GM18909 (cell line): ENCODE data around the gene MYOZ2.

Source experiments
- ATAC-seq: cut with Tn5 transposase; IDR thresholded peaks from one replicate; pipeline ENCODE4 v1.9.1; 2021; ENCODE audit warnings: mild to moderate bottlenecking; ENCODE audit not compliant: unreplicated experiment, poor library complexity

MYOZ2 gene

DNA sequence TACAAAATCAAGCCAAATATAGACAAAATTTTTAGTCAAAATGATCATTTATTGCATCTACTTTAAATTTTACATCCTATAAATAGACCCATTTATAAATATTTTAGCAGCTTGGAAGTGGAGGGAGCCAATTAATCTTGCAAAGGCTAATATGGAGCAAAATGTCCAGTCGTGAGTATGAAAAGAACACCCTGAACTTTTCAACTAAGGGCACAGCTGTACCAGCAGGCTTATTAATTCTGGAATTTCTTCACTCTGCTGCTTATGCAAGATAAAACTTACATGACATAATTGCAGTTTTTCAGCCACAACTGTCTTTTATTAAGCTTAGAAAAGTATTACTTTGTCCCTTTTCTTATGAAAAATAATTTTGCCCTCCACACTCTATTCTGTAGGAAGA, 54.0 kb downstream of the MYOZ2 start:
- no peak for ATAC-seq

DNA sequence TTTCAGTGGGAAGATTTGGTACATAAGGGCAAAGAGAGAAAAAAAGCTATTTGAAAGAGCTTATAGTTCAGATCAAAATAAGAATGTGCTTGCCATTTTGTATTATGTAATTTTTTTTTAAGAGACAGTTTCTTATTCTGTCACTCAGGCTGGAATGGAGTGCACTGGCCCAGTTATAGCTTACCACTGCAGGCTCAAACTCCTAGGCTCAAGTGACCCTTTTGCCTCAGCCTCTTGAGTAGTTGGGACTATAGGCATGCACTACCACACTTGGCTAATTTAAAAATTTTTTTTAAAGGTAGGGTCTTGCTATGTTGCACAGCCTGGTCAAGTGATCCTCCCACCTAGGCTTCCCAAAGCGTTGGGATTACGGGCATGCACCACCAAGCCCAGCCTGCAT, 54.7 kb downstream of the MYOZ2 start:
- no peak for ATAC-seq

DNA sequence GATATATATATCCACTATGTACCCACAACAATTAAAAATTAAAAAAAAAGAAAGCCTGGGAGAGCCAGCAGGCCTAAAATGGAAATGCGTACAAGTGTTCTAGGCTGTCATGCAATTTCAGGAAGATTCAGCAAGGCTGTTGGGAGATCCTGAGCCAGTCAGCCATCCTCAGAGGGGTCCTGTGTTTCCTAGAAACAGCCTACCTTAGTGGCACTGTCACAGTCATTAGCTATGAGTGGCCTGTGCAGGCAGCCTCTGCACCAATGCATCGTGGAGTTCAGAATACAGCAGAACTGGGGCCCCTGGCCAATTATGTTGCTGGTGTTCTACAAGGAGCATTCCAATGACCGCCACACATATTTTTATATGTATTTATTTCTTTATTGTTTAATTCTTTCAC, 55.9 kb downstream of the MYOZ2 start:
- ATAC-seq = no peak

DNA sequence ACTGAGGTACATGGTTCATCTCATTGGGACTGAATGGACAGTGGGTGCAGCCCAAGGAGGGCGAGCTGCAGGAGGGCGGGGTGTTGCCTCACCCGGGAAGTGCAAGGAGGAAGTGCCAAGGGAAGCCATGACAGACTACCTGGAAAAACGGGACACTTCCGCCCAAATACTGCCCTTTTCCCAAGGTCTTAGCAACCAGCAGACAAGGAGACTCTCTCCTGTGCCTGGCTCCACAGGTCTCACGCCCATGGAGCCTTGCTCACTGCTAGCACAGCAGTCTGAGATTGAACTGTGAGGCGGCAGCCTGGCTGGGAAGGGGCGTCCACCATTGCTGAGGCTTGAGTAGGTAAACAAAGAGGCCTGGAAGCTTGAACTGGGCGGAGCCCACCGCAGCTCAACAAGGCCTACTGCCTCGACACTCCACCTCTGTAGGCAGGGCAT, 62.2 kb downstream of the MYOZ2 start:
- no peak for ATAC-seq

DNA sequence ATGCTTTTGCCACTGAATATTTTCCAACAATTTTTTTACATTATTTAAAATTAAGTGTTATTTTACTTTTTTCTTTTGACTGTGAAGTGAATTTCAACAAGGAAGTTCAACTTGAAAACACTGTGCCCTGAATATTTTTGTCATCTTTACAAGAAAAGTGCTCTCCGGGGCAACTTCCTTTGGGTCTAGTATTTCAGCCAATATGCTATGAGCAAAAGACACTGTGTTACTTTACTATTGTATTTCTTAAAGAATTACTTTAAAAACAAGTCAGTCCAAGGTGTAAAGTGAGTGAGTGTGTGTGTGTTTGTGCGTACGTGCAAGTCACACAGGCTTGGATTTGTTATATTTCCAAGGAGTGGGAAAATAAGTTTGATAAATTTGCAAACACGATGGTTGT, 69.3 kb downstream of the MYOZ2 start:
- no peak for ATAC-seq

DNA sequence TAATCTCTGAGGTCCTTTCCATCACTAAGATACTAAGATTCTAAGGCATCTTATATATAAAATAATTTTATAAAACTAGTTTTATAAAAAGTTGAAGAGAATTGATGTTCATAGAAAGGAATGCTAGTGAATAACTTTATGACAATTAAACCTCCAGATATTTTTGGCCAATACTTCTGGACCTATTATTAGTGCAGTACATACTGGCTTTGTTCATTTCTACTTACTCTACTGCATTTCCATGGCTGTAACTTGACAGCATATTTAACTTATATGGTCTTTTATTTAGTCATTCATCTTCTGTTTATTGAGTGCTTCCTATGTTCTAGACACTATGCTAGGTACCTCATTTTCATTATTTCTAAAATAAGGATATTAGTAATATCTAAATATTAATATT, 70.1 kb downstream of the MYOZ2 start:
- ATAC-seq = no peak

DNA sequence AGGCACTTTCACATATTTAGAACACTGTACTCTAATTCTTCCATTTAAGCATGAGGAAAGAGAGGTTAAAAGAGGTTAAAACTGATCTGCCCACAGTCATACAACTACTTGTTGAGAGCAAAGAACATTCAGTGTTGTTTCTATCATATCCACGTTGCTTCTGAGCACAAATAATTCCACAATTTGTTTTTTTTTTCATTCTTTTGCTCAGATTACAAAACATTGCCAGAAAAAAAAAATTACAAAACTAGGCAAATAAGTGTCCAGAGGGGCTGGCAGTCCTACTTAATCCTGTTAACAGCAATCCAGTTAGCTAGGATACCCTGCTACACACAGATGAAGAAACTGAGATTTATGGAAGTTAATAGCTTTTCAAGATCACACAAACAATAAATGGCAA, 70.5 kb downstream of the MYOZ2 start:
- no peak for ATAC-seq

DNA sequence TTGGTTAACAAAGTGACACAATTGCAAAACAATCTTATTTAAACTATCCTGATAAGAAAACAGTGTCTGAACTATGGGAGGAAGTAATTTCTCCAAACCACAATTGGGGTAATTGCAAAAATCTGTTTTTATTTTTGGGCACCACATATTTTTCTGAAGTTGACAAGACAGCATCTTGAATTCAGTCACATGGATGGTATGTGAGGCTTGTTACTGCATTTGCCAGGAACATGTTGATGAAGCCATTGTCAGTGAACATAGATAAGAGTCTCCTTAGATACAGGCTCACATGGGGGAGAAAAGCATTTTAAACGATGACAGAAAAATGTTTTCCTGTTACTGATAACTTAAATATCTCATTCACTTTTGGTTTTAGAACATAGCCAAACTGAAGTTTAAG, 71.4 kb downstream of the MYOZ2 start:
- ATAC-seq = no peak

DNA sequence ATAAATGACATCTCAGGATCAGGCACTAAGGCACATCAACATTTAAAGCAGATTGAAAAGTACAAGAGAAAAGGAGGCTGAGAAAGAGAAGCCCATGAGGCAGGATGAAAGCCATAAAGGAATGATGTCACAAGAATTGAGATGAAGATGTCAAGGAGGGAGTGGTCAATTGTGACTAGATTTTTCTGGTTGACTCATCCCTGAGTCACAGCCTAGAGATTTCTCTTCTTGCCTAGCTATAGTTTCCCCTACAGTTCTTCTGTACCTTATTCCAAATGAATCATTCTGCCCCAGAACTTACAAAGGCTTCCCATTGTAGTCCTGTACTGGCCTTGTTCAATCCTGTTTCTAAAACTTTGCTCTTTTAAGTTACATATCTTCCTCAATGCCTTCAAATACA, 73.4 kb downstream of the MYOZ2 start:
- no peak for ATAC-seq

DNA sequence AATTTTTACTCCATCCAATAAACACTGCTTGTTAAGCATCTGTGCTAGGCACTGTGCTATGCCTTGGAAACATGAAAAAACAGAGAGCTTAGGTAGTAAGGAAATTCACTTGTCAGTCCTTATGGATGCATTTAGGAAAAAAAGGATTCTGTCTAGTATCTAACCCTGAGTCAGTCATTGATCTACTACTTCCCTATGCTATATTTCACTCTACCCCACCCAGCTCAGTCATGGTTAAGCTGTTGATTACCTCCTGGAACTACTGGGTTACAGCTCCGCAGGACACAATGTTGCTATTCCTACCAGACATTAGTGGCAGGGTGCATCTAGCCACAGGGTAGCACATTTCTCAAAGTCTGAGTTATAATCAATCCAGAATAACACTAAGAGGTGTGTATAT, 74.0 kb downstream of the MYOZ2 start:
- ATAC-seq = no peak

DNA sequence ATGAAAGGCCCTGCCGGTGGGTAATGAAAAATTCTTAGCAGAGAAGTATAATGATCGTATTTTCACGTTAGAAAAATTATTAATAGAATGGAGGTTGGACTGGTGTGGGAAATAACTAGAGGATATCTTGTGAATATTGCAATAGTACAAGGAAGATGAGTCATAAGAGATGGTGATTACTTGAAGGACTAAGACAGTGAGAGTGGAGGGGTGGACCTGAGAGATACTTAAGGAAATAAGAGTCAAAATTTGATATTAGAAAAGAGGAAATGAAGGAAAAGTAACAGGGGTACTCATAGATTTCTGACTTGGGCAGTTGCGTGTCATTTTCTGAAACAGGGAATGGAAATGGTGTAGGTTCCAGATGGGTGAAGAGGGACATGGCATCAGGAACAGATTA, 75.1 kb downstream of the MYOZ2 start:
- no peak for ATAC-seq

DNA sequence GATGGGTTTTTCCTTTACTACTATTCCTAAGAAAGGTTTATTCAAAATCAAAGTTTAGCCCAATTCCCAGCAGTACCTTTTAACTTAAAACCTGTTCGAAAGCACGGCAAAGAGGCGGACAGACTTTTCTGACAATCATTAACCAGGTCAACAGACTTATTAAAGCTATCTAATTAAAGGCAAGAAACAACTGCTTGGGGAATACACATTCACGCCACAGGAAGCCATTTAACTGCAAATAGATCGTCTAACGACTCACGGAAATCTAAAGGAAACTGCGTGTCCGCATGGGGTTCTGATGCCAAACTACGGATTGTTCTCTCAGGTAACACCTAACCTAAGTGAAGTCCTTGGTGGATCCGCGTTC, 76.2 kb downstream of the MYOZ2 start:
- peak; percentile 20 for ATAC-seq

DNA sequence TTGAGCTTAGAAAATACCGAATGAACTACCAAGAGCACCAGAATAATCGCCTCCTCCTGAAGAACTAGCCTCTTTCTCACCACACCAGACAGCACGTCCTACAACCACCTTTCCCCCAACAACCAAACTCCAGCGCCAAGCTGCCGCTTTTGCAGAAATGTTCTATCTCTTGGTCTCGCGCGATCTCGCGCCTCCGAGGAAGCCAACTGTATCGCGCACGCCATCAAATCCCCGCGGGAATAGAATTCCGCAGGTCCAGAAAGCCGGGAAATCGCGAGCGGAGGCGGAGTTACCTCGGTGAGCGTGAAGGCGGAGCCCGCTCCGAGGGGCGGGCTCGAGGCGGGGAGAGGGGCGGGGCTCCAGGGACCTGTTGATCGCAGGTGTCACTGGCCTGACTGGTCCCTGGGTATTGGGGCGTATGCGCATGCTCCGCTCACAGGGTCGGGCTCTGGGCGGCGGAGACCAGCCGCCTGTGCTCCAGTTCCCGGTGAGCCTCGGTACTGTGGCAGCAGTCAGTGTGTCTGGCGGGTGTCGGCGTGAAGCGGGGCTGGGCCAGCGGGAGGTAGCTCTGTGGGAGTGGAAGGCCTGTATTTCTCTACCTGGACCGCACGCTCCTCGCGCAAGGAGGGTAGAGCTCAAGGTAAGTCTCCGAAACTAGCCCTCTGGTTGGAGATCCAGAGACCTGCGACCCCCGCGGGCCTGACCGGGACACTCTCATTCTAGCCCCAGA, 76.8 kb downstream of the MYOZ2 start, which contains the start of gene USP53:
TSS of gene USP53 (plus strand) at position 480 of the 730 bp plus-strand sequence. CDS start 27,047 bp downstream, outside the sequence.
- peak; percentile 89 for ATAC-seq

DNA sequence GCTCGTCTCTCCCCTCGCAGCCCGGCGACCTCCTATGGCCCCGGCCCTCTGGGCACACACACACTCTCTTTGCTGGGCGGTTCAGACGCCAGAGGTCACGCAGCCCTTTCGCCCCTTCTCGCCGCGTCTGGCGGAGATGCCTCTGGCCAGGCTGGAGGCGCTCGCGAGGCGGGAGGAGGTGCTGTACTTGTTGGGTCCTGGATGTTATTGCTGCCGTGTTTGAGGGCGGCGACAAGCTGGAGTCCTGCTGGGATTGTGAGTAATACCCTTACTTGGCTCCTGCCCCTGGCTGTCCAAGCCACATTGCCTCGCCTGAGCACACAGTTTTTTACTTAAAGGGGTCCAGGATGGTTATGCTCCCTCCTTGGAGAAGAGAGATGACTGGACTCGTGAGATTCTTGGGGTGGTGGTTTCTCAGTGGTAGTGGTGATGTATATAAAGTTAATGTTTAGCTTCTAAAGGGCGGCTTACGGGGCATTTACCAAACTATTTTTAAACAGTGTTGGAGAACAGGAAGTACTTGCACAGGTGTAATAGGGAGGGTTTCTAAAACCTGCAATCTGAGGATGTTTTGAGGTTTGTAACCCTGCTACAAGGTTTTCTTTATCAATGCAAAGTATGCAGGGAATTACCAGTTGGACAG, 77.5 kb downstream of the MYOZ2 start:
- peak; percentile 57 for ATAC-seq

DNA sequence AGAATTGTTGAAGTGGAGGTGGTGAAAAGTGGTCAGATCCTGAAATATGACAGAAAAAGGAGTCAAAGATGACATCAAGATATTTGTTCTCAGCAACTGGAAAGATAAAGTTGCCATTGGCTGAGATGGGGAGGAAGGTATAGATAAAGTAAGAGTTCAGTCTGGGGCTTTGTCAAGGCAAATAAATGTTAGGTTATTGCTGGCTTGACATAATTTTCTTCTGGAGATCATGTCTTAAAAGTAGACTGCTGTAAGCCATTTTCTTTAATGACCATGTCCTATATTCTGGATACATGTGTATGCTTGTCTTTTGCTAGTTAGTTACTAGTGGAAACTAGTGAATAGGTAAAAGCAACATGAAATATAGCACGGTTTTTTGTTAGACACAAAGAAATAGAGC, 82.5 kb downstream of the MYOZ2 start:
- ATAC-seq = no peak

DNA sequence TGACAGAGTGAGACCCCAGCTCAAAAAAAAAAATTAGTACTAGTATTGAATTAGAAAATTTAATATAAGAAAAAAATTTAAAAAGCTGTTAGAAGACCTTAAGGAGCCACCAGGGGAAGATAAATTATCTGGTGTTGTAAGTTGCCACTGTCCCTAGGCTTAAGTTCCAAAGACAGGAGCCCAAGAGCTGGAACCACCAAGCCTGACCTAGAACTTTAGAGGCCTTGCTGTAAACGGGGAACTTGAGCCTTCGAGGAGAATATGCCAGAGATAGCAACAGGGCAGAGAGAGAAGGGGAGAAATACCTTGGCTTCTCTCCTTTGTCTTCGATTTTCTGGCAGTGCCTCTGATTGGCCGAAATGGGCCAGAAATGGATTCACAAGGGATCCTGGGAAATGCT, 85.8 kb downstream of the MYOZ2 start:
- no peak for ATAC-seq

DNA sequence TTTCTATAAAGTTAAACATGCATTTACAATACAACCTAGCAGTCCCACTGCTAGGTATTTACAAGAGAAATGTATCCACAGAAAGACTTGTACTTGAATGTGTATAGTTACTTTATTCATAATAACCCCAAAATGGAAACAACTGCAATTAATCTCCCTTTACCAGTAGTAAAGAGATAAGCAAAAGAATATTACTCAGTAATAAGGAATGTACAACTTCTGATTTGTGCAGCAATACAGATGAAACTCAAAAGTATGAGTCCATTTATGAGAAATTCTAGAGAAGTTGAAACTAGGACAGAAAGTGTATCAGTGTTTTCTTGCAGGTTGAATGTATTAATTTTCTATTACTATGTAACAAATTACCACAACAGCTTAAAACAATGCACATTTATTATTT, 92.1 kb downstream of the MYOZ2 start:
- no peak for ATAC-seq

DNA sequence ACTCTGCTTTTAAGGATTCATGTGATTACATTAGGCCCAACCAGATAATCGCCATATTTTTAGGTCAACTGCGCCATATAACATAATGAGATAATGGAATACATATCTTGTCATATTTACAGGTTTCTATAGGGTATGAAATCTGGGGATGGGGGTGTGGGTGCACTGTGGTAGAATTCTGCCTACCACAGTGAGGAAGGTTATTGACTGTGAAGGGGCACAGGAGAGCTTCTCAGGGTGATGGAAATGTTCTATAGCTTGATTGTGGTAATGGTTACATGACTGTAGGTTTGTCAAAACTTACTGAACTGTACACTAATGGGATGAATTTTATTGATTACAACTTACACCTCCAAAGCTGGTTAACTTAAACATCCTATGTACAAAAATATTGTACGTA, 92.8 kb downstream of the MYOZ2 start:
- no peak for ATAC-seq

DNA sequence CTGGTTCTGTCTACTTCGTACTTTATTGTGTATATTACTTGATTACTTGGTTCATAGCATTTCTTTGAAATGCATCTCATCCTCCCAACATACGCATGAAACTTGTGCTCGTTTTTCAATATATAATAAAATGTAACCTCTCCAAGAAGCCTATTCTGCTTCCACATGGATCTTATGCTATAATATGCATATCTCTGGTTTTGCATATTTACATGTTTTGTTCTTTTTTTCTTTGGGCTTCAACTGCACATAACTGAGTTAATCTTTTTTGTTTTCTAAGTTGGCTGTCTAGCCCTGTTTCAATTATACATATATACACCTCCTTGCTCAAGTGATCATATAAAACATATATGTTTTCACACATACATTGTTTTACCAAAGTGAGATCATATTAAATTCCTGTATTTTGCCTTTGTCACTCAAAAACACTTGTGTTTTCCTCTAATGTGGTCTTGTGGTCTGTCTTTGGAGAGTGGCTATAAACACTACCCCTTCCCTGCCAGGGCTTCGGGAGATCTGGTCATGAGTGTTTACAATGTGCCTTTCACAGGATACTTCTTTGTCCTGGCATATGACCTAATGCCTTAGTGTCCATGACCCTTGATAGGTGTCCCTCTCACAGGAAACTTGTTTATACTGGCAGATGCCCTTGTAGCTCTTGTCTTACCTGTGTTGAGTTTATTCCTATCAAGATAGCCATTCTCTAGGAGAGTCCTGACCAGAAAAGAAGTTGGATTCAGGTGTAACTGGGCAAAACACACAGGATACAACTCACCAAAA, 94.5 kb downstream of the MYOZ2 start:
- ATAC-seq = no peak

DNA sequence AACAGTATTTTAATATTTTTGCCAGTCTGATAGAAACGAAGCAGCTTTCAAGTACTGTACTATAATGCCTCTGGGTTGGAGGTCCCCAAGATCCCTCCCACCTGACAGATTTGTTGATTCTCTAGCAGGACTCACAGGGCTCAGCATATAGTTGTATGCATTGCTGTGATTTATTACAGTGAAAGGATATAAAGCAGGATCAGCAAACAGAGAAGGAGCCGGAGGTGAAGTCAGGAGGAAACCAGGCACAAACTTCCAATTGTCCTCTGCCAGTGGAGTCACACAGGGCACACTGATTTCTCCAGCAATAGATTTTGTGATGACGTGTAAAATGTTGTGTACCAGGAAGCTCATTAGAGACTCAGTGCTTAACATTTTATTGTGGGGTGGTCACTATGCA, 95.9 kb downstream of the MYOZ2 start:
- no peak for ATAC-seq

DNA sequence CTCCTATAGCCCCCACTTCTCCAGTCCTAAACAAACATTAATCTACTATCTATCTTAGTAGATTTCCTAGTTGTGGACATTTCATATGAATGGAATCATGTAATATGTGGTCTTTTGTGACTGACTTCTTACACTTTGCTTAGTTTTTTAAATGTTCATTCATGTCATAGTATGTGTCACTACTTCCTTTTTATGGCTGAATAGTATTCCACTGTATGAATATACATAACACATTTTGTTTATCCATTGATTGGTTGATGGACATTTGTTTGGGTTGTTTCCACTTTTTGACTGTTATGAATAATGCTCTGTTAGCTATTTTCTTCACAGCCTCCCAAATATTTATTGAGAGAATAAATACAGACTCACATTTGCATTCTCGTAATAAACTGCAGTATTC, 96.7 kb downstream of the MYOZ2 start:
- no peak for ATAC-seq
